Fibroblast of gingiva (primary cell): ENCODE data around the gene TENM4.
"Not testable (repeated sequence)": the region's sequence is repeated elsewhere in the genome, so short reads cannot be mapped to it uniquely, and the experiment has no call there.

ENCODE experiments used
- DNase-seq: peaks from one replicate; pipeline ENCODE4 v3.0.0-alpha.2; 2011; ENCODE audit warnings: low read depth

Gene TENM4

GRCh38 chr11:78893996-78894395, 546.8 kb downstream of the TENM4 start:
- no peak for DNase-seq

- no peak for DNase-seq
These were observed 551.1 kb downstream of the TENM4 start for GRCh38 chr11:78889698-78890097.

- DNase-seq: peak; percentile 27
These were observed 554.2 kb downstream of the TENM4 start for GRCh38 chr11:78886616-78887015.

- DNase-seq: no peak
These were observed 556.1 kb downstream of the TENM4 start for GRCh38 chr11:78884761-78885160.

- DNase-seq: no peak
These were observed 557.3 kb downstream of the TENM4 start for GRCh38 chr11:78883506-78883905.

GRCh38 chr11:78879094-78879980, 561.5 kb downstream of the TENM4 start:
- not testable (repeated sequence) for DNase-seq

GRCh38 chr11:78878631-78879030, 562.2 kb downstream of the TENM4 start:
- peak; percentile 52 for DNase-seq

- no peak for DNase-seq
These were observed 564.2 kb downstream of the TENM4 start for GRCh38 chr11:78876676-78877075.

- no peak for DNase-seq
These were observed 570.2 kb downstream of the TENM4 start for GRCh38 chr11:78870655-78871054.

GRCh38 chr11:78869293-78869692, 571.5 kb downstream of the TENM4 start:
- DNase-seq: no peak

- DNase-seq: no peak
These were observed 572.3 kb downstream of the TENM4 start for GRCh38 chr11:78868563-78868962.

- DNase-seq: no peak
These were observed 580.0 kb downstream of the TENM4 start for GRCh38 chr11:78860720-78861422.

GRCh38 chr11:78857688-78858087, 583.1 kb downstream of the TENM4 start:
- DNase-seq: no peak

GRCh38 chr11:78856211-78856610, 584.6 kb downstream of the TENM4 start:
- DNase-seq: no peak

GRCh38 chr11:78855116-78855515, 585.7 kb downstream of the TENM4 start:
- DNase-seq: peak; percentile 8

- DNase-seq: no peak
These were observed 587.3 kb downstream of the TENM4 start for GRCh38 chr11:78853521-78853920.

GRCh38 chr11:78851878-78852586, 588.8 kb downstream of the TENM4 start:
- DNase-seq: no peak

- no peak for DNase-seq
These were observed 590.8 kb downstream of the TENM4 start for GRCh38 chr11:78850078-78850477.

- no peak for DNase-seq
These were observed 594.6 kb downstream of the TENM4 start for GRCh38 chr11:78846269-78846668.

- DNase-seq: no peak
These were observed 595.3 kb downstream of the TENM4 start for GRCh38 chr11:78845496-78845895.

- DNase-seq: no peak
These were observed 599.3 kb downstream of the TENM4 start for GRCh38 chr11:78841456-78842060.

- DNase-seq: peak; percentile 88
These were observed 600.2 kb downstream of the TENM4 start for GRCh38 chr11:78840623-78841022.
